Calu3 (cell line): ENCODE data around the gene ACER2. TPM values are rescaled to one million over a fixed set of nuclear protein-coding genes. Genes with fewer than 3 reads are reported as not detected.
A peak's percentile ranks its signal among the peaks of the same experiment; 100 is the strongest.

Experiments
- Bru-seq: library from RNA; stranded (reverse); fragments of 400-500 nt; gene quantifications from one replicate; lab custom pipeline; 2021; lab: Mats Ljungman, UMichigan
- BruChase-seq, 2 experiments: library from RNA; stranded (reverse); fragments of 400-500 nt; gene quantifications; one replicate each; lab custom pipeline; 2021; lab: Mats Ljungman, UMichigan
- BruUV-seq: library from RNA; stranded (reverse); fragments of 400-500 nt; replicated peaks from 2 replicates; lab custom pipeline; 2021; lab: Mats Ljungman, UMichigan
- CTCF ChIA-PET: fragments of 300-600 bp; sonication (Branson Sonifier 250); formaldehyde crosslinking; loops from one replicate; lab custom pipeline; 2022; ENCODE audit warnings: antibody characterized with exemption; lab: Charles Lee
- DNase-seq: peaks from one replicate; pipeline ENCODE4 v3.0.0; 2022
- H3K27ac Mint-ChIP-seq: one replicate; pipeline ENCODE4 v1.8.0; 2022; ENCODE audit warnings: mixed read lengths; ENCODE audit not compliant: unreplicated experiment
- H3K27me3 Mint-ChIP-seq: one replicate; pipeline ENCODE4 v1.8.0; 2022; ENCODE audit warnings: mixed read lengths; ENCODE audit not compliant: unreplicated experiment
- H3K36me3 Mint-ChIP-seq: one replicate; pipeline ENCODE4 v1.8.0; 2022; ENCODE audit warnings: mild to moderate bottlenecking, moderate library complexity, mixed read lengths; ENCODE audit not compliant: insufficient read depth, unreplicated experiment
- H3K4me1 Mint-ChIP-seq: one replicate; pipeline ENCODE4 v1.8.0; 2022; ENCODE audit warnings: mild to moderate bottlenecking, low read depth, mixed read lengths; ENCODE audit not compliant: unreplicated experiment
- H3K4me3 Mint-ChIP-seq: one replicate; pipeline ENCODE4 v1.8.0; 2022; ENCODE audit warnings: mild to moderate bottlenecking, low read depth, moderate library complexity, mixed read lengths; ENCODE audit not compliant: unreplicated experiment
- H3K9me3 Mint-ChIP-seq: one replicate; pipeline ENCODE4 v1.8.0; 2022; ENCODE audit warnings: low read depth, mixed read lengths; ENCODE audit not compliant: unreplicated experiment
- CTCF ChIP-seq: fragments of 200-600 bp; IDR thresholded peaks from one replicate; pipeline ENCODE4 v1.8.0; 2022; ENCODE audit warnings: antibody characterized with exemption; ENCODE audit not compliant: unreplicated experiment
- intact Hi-C: fragments of 100-400 bp; cut with micrococcal nuclease; formaldehyde crosslinking; loops from one replicate; pipeline ENCODE4 v1.10.0; 2022; ENCODE audit not compliant: unreplicated experiment
- long read RNA-seq: library from polyadenylated mRNA; stranded (forward); transcript quantifications from one replicate; pipeline ENCODE4 v2.0.0, GENCODE V29; 2022
- total RNA-seq: library from RNA; stranded (reverse); gene quantifications from 2 replicates; pipeline ENCODE4 v1.2.3, GENCODE V29; 2022

ACER2 gene
- total RNA-seq (7.6 and 10.0 TPM in 2 replicates), Bru-seq, nascent RNA (percentile 66 among the genes with signal in this experiment), BruChase-seq, experiment 1, labeled RNA remaining after a 6-hour chase (percentile 61 among the genes with signal in this experiment), BruChase-seq, experiment 2, labeled RNA remaining after a 2-hour chase (percentile 58 among the genes with signal in this experiment)
- long read RNA-seq, partial matches to known transcripts = 0 of 6 reads
- long read RNA-seq, other reads (novel, unspliced or antisense) = 2 of 6 reads

DNA sequence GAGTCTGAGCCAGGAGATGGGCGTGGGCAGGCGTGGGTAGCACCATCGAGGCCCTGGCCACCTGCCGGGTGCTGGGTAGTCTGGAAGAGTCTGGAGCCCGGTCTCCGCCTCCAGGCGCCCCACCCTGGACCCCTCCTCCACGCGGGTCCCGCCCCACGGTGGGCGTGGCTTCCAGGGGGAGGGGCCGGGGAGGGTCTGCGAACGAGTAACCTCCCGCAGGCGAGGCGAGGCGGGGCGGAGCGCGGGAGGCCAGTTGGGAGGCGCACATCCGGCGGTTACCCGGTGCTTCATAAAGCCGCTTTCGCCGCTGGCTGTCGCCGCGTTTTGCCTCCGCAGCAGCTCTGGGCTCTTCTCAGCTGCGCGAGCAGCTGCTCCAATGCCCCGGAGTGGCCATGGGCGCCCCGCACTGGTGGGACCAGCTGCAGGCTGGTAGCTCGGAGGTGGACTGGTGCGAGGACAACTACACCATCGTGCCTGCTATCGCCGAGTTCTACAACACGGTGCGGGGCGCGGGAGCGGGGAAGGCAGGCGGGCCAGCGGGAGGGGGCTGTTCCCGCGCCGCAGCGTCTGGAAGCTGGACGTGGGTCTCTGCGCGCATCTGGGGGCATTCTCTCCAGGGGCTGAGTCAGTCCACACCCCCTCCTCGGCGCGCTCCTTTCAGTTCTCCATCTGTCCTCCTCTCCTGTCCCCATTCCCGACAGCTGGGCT lies at the start of gene ACER2:
Gene ACER2, plus strand, starts transcription at position 317 of the 708 bp plus-strand sequence. Its CDS starts 76 bp downstream, at position 393.
- peak; percentile 92 for DNase-seq
- H3K36me3 Mint-ChIP-seq = peaks cover 24% of the 10 kb centered on the region
- intact Hi-C loops = loop anchor here (5.0 kb wide), 1 partner anchor 37 kb away; no protein-coding TSS in a partner anchor
- BruUV-seq = no TSS peak
- H3K9me3 Mint-ChIP-seq = no peaks in the 10 kb centered on the region
- H3K27me3 Mint-ChIP-seq = no peaks in the 10 kb centered on the region
- no peak for TF ChIP-seq CTCF
- H3K4me3 Mint-ChIP-seq = peak within 1 kb of the TSS; percentile 95
- CTCF ChIA-PET = no interaction called here
- H3K4me1 Mint-ChIP-seq = peaks cover 22% of the 10 kb centered on the region
- peak within 1 kb of the TSS; percentile 72 for H3K27ac Mint-ChIP-seq

GRCh38 chr9:19369107-19369506 lies 39.7 kb upstream of the ACER2 start:
- no peak overlapping the region for H3K27ac Mint-ChIP-seq
- BruUV-seq = no TSS peak
- no peaks in the 10 kb centered on the region for H3K27me3 Mint-ChIP-seq
- TF ChIP-seq CTCF = no peak
- CTCF ChIA-PET = interaction anchor here (0.7 kb wide), 1 partner anchor 120 kb away, joined by 3 read pairs; no protein-coding TSS in a partner anchor
- H3K4me1 Mint-ChIP-seq = no peaks in the 10 kb centered on the region
- no peak for DNase-seq
- H3K9me3 Mint-ChIP-seq = no peaks in the 10 kb centered on the region
- intact Hi-C loops = no loop called here
- H3K4me3 Mint-ChIP-seq = no peak overlapping the region
- peaks cover 30% of the 10 kb centered on the region for H3K36me3 Mint-ChIP-seq

DNA sequence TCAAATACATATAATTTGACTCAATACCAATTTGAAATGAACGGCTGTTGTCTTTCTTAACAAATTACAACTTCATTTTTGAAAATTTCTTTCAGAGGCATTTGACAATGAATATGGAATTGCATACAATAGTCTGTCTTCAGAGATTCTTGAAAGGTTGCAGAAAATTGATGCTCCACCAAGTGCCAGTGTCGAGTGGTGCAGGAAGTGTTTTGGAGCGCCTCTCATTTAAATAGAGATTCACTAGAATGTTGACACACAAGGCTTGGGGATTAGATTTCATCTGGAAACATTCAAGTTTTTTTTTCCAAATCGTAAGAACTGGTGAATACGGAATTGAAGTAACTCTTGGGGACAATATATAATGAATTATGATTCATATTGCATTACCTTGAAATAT lies 36.9 kb upstream of the ACER2 start:
- H3K9me3 Mint-ChIP-seq = no peaks in the 10 kb centered on the region
- peaks cover 9% of the 10 kb centered on the region for H3K4me1 Mint-ChIP-seq
- DNase-seq = no peak
- H3K36me3 Mint-ChIP-seq = peaks cover 42% of the 10 kb centered on the region
- no TSS peak for BruUV-seq
- no peaks in the 10 kb centered on the region for H3K27me3 Mint-ChIP-seq
- intact Hi-C loops = loop anchor here (5.0 kb wide), 1 partner anchor 35 kb away; the partner anchor contains the start of gene ACER2
- TF ChIP-seq CTCF = no peak
- no peak overlapping the region for H3K27ac Mint-ChIP-seq
- H3K4me3 Mint-ChIP-seq = no peak overlapping the region
- CTCF ChIA-PET = no interaction called here

DNA sequence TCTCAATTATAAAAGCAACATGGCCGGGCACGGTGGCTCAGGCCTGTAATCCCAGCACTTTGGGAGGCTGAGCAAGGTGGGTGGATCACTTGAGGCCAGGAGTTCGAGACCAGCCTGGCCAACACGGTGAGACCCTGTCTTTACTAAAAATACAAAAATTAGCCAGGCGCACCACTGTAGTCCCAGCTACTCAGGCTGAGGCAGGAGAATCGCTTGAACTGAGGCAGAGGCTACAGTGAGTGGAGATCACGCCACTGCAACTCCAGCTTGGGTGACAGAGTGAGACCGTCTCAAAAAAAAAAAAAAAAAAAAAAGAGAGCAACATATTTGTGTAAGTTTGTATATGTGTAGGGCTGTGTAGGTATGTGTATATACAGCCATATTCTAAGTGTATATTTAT lies 36.2 kb upstream of the ACER2 start:
- TSS peak; percentile 30 for BruUV-seq
- peaks cover 48% of the 10 kb centered on the region for H3K36me3 Mint-ChIP-seq
- intact Hi-C loops = loop anchor here (5.0 kb wide), 1 partner anchor 35 kb away; the partner anchor contains the start of gene ACER2

More for the DNA sequence above, 36.2 kb upstream of the ACER2 start:
- no peak for TF ChIP-seq CTCF
- CTCF ChIA-PET = no interaction called here
- no peaks in the 10 kb centered on the region for H3K9me3 Mint-ChIP-seq
- H3K27ac Mint-ChIP-seq = no peak overlapping the region
- no peak for DNase-seq
- H3K4me1 Mint-ChIP-seq = peaks cover 9% of the 10 kb centered on the region
- no peaks in the 10 kb centered on the region for H3K27me3 Mint-ChIP-seq
- no peak overlapping the region for H3K4me3 Mint-ChIP-seq
